Stimulated activated naive B cell treated with anti-CD40 and anti-IgM and Interleukin-4, amounts not matched to agents 10 μg/mL and 1 μg/mL and 100 μg/mL, for 72 hours (primary cell): ENCODE results near the gene NFX1.

Experiments
- ATAC-seq, 2 donors: fragments of 150-1000 bp; cut with Tn5 transposase; replicated peaks; 2 replicates each; pipeline ENCODE4 v1.10.0; 2021; ENCODE audit warnings: moderate library complexity in 1 of 2
- DNase-seq: peaks from one replicate; pipeline ENCODE4 v3.0.0; 2021
- H3K27ac Mint-ChIP-seq: one replicate; pipeline ENCODE4 v1.8.0; 2022; ENCODE audit warnings: mild to moderate bottlenecking, mixed read lengths
- H3K27me3 Mint-ChIP-seq, 2 donors: one replicate each; pipeline ENCODE4 v1.8.0; 2022; ENCODE audit warnings: mixed read lengths in 2 of 2
- H3K36me3 Mint-ChIP-seq, 2 donors: one replicate each; pipeline ENCODE4 v1.8.0; 2022; ENCODE audit warnings: mixed read lengths in 2 of 2, mild to moderate bottlenecking in 1 of 2
- H3K4me1 Mint-ChIP-seq, 2 donors: one replicate each; pipeline ENCODE4 v1.8.0; 2022; ENCODE audit warnings: mixed read lengths in 2 of 2, mild to moderate bottlenecking in 1 of 2
- H3K4me3 Mint-ChIP-seq, 2 donors: one replicate each; pipeline ENCODE4 v1.8.0; 2022; ENCODE audit warnings: mild to moderate bottlenecking in 2 of 2, mixed read lengths in 2 of 2, moderate library complexity in 1 of 2
- H3K9me3 Mint-ChIP-seq, 2 donors: one replicate each; pipeline ENCODE4 v1.8.0; 2022; ENCODE audit warnings: mixed read lengths in 2 of 2, mild to moderate bottlenecking in 1 of 2

The NFX1 gene

DNA sequence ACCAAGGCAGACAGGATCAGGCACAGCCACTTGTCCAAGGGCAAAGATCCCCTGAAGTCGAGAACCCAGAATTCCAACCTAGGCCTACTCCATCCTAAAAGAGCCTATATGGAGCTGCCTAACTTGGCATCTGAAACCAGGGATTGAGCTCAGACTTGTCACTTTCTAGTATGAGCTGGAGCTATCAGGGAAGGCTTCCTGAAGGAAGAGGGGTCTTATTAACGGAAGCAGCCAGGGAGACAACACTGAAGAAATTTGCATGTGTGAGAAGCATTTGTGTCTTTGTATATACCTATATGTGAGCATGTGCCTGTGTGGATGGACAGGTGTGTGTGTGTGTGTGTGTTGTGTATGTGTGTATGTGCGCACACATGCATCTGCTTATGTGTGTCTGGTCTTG is 116.7 kb downstream of the NFX1 start:
- no peaks in the 10 kb centered on the region for H3K36me3 Mint-ChIP-seq
- no peaks in the 10 kb centered on the region for H3K4me1 Mint-ChIP-seq
- no peak overlapping the region for H3K4me3 Mint-ChIP-seq
- DNase-seq (no peak), ATAC-seq (no peak)
- no peak overlapping the region for H3K27ac Mint-ChIP-seq
- no peaks in the 10 kb centered on the region for H3K9me3 Mint-ChIP-seq
- peaks cover 14 to 20% of the 10 kb centered on the region in 2 donors for H3K27me3 Mint-ChIP-seq

DNA sequence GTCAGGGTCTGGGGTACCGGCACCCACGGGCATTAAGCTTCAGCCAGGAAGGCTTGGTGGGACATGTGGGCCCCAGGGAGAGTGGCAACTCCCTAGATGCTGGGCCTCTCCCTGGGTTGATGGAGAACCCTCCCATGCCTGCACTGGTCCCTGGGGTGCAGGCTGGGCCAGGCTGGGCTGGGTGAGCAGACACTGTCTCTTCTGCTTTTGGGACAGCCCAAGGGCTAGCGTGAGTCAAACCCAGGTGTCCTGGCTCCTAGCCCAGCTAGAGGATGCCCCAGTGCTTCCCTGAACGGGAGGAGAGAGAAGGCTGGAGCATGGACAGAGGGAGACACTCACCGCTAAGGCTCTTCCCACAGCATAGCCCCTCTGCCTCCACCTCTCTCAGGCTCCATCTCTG is 117.8 kb downstream of the NFX1 start:
- DNase-seq (no peak), ATAC-seq (peak; percentile 52 to 54)
- Mint-ChIP-seq H3K4me3 (no peak overlapping the region), H3K27me3 (peaks cover 10 to 20% of the 10 kb centered on the region in 2 donors), H3K4me1 (no peaks in the 10 kb centered on the region), H3K9me3 (no peaks in the 10 kb centered on the region), H3K36me3 (no peaks in the 10 kb centered on the region), H3K27ac (no peak overlapping the region)

DNA sequence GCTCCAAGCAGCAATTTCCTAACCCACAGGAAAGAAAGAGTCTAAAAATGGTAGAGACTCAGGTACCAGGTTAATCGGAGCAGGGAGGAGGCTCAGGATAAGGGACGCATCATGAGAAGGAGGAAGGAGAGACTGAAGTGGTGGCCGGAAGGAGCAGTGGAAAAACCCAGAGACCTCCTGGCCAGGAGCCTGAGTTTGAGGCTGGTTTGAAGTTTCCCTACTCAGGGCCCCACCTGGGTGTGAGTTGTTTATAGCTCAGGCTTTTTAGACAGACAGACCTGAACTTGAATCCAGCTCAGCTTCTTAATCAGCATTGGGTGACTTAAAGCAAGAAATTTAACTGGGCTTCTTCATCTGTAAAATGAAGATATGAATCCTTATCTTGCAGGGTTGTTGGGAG is 124.0 kb downstream of the NFX1 start:
- H3K36me3 Mint-ChIP-seq, result no peaks in the 10 kb centered on the region
- peaks cover 4 to 6% of the 10 kb centered on the region in 2 donors for H3K4me1 Mint-ChIP-seq
- H3K27ac Mint-ChIP-seq, result no peak overlapping the region
- ATAC-seq, result no peak
- no peak overlapping the region for H3K4me3 Mint-ChIP-seq
- no peak for DNase-seq
- H3K27me3 Mint-ChIP-seq, result peaks cover 23 to 26% of the 10 kb centered on the region in 2 donors
- no peaks in the 10 kb centered on the region for H3K9me3 Mint-ChIP-seq

DNA sequence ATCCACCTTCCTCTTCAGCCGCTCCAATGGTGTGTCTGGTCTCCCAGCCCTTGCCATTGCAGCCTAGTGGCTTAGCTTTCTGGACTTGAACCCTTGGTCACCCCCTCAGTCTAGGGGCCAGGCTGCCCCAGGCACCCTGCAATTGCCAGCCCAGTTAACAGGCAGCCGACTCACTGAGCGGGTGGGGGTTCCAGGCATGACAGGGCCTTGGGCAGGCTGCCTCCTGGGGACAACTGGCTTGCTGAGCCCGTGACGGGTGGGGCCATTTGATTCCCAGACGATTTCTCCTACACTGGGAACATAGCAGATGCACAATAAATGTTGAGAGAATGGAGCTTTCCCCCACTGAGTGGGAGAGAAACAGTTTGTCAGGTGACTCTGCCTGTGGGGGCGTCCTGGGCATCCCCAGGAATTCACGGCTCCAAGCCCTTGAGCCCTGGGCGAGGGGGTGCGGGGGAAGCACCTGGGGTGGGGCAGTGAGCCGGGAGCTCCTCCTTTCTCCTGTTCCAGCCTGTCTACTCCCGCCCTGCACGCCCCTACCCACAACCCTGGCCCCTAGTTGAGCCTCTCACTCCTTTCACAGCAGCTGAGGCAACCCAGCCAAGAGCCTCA is 124.7 kb downstream of the NFX1 start:
- DNase-seq (no peak), ATAC-seq (no peak)
- Mint-ChIP-seq H3K4me1 (peaks cover 4 to 6% of the 10 kb centered on the region in 2 donors), H3K36me3 (no peaks in the 10 kb centered on the region), H3K9me3 (no peaks in the 10 kb centered on the region), H3K27ac (no peak overlapping the region), H3K27me3 (peaks cover 26 to 28% of the 10 kb centered on the region in 2 donors), H3K4me3 (no peak overlapping the region)

DNA sequence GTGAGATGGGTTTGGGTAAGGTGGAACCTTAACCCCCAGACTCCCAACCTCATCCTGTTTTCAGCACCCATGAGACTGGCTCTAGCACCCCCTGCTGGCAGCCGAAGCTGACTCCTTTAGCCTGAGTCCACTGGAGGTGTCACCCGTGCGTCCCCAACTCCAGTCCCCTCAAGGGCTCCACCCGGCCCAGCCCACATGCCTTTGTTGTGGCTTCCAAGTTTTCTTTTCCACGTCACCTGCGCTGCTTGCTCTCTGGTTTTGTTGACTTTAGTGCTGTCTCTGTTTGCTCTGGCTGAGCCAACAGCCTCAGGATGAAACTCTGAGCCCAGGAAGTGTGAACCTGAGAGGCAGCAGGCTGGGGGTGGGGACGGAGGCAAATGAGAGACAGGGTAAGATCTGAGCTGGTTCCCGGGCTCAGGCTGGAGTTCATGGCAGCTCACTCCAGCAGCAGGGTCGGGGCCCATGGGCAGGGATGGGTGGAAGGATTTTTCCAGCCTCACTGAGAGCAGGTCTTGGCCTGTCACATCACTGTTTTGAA is 125.3 kb downstream of the NFX1 start:
- DNase-seq, result peak; percentile 13
- Mint-ChIP-seq H3K27me3 (peaks cover 28 to 32% of the 10 kb centered on the region in 2 donors), H3K4me1 (peaks cover 4 to 6% of the 10 kb centered on the region in 2 donors), H3K4me3 (no peak overlapping the region), H3K27ac (no peak overlapping the region), H3K9me3 (no peaks in the 10 kb centered on the region), H3K36me3 (no peaks in the 10 kb centered on the region)
- ATAC-seq, result peak; percentile 74 to 86

DNA sequence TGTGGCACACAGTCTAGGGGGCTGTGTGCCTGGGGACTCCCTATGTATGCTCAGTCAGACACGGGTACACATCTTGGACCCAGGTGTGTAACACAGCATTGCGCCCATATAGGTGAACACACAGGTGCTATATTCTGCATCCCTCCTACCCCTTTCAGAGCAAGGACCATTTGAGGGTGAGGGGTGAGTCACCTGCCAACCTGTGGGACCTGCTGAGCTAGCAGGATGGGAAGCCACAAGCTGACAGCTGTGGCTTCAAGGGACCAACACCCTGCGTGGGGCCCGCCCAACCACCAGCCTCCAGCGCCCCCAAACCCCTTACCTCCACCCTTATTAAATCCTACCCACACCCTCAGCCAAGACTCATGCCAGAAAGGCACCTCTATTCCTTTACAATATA is 126.7 kb downstream of the NFX1 start:
- ATAC-seq, result no peak
- H3K36me3 Mint-ChIP-seq, result no peaks in the 10 kb centered on the region
- no peak overlapping the region for H3K27ac Mint-ChIP-seq
- H3K4me3 Mint-ChIP-seq, result no peak overlapping the region
- no peaks in the 10 kb centered on the region for H3K9me3 Mint-ChIP-seq
- DNase-seq, result no peak
- peaks cover 4 to 6% of the 10 kb centered on the region in 2 donors for H3K4me1 Mint-ChIP-seq
- H3K27me3 Mint-ChIP-seq, result peaks cover 27 to 28% of the 10 kb centered on the region in 2 donors

DNA sequence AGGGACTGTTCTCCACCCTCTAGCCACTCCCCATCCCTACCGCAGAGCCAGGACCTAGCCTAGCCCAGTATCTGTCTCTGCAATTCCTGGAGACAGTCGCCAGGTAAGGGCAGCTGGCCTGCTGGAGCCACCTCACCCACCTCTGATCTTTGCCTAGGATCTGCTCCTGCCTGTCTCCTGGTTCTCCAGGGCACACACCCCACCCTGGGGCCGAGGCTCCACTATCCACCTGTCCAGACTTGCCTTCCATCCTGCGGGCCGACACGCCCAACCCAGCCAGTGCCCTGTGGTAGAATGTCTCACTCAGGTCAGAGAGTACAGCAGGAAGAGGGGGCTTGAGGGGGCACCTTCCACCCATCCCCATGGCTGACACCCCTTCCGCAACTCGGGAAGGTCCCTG is 127.8 kb downstream of the NFX1 start:
- Mint-ChIP-seq H3K4me3 (no peak overlapping the region), H3K27ac (no peak overlapping the region), H3K4me1 (peaks cover 4 to 6% of the 10 kb centered on the region in 2 donors), H3K9me3 (no peaks in the 10 kb centered on the region), H3K36me3 (no peaks in the 10 kb centered on the region), H3K27me3 (peaks cover 27 to 28% of the 10 kb centered on the region in 2 donors)
- no peak for DNase-seq
- no peak for ATAC-seq

DNA sequence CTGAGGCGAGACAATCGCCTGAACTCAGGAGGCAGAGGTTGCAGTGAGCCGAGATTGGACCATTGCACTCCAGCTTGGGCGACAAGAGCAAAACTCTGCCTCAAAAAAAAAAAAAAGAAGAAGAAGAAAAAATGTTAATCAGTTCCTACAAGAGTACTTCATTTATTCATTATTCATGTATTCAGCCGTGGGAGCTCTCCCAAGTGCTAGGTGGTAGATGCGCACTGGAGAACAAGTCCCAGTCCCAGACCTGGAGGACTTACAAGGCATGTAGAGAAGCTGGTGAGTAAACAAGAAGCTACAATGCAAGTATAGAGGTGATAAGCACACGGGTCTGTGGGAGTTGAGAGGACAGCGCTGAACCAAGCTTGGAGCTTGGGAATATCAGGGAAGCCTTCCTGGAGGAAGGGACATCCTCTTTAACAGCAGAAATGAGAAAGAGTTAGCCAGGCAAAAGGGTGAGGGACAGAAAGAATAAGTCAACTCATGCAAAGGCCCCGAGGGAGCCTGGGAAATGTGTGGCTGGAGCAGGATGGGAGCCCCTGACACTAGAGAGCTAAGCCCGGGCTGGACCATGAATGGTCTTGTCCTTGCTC is 129.5 kb downstream of the NFX1 start:
- no peaks in the 10 kb centered on the region for H3K9me3 Mint-ChIP-seq
- no peaks in the 10 kb centered on the region for H3K36me3 Mint-ChIP-seq
- H3K27ac Mint-ChIP-seq, result no peak overlapping the region
- DNase-seq, result no peak
- peaks cover 27 to 28% of the 10 kb centered on the region in 2 donors for H3K27me3 Mint-ChIP-seq
- no peak for ATAC-seq
- no peak overlapping the region for H3K4me3 Mint-ChIP-seq
- peaks cover 4 to 6% of the 10 kb centered on the region in 2 donors for H3K4me1 Mint-ChIP-seq
